Vagina (tissue), 2 donors: ENCODE data around the gene NCAPD2.

Source experiments
- CTCF ChIP-seq, 3 experiments: fragments of 450-650 bp in 2 of 3; fragments of 200-600 bp in 1 of 3; sonication (generic) in 1 of 3; IDR thresholded peaks; one replicate each; pipeline ENCODE4 v1.5.1; 2017 to 2019; ENCODE audit warnings: antibody characterized with exemption in 3 of 3, mild to moderate bottlenecking in 2 of 3, moderate library complexity in 2 of 3
- POLR2A ChIP-seq, 2 donors: fragments of 450-650 bp; IDR thresholded peaks; one replicate each; pipeline ENCODE4 v1.6.1; 2017; ENCODE audit warnings: antibody characterized with exemption in 2 of 2, mild to moderate bottlenecking in 2 of 2, moderate library complexity in 2 of 2

DNA sequence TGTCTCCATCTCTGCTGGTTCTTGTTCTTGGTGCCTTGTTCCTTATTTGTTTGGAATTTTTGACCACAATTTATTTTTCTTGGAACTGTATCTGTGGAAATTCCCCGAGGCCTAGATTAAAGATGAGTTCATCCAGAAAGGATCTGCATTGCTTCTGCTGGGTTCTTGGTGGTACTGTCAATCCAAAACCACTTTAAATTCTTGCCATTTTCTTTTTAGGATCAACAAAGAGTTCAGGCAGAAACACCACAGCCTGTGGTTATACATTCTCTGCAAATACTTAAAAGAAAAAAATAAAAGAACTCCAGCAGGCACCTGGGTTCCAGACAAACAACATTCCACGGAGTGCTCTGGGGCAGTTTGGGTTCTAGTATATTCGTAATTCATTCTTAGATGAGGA, 17.4 kb upstream of the NCAPD2 start:
- TF ChIP-seq CTCF (IDR thresholded peaks at IDR 0.05): no peak
- TF ChIP-seq POLR2A (IDR thresholded peaks at IDR 0.05): no peak
